ENCODE data around the gene CTNNA2.

DNA sequence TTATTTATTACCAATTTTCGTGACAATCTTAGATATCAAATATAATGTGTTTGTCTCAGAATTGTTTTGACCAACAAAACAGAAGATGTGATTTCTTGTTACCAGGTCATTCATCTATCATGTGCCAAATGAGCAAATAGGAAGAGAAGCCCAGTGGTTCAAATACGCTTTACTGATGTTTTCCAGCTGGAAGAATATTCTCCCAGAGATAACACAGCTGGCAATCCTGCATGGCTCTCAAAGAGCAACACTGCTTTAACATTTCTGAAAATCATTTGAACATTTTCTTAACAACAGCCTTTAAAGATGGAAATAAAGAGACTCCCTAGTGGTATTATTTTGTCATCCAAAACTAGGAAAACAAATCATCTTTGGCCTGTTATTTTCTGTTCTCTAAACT lies 359.8 kb downstream of the CTNNA2 start:
- TF ChIP-seq POLR2A (IDR thresholded peaks at IDR 0.05) = no peak
- TF ChIP-seq, protein P1, sequence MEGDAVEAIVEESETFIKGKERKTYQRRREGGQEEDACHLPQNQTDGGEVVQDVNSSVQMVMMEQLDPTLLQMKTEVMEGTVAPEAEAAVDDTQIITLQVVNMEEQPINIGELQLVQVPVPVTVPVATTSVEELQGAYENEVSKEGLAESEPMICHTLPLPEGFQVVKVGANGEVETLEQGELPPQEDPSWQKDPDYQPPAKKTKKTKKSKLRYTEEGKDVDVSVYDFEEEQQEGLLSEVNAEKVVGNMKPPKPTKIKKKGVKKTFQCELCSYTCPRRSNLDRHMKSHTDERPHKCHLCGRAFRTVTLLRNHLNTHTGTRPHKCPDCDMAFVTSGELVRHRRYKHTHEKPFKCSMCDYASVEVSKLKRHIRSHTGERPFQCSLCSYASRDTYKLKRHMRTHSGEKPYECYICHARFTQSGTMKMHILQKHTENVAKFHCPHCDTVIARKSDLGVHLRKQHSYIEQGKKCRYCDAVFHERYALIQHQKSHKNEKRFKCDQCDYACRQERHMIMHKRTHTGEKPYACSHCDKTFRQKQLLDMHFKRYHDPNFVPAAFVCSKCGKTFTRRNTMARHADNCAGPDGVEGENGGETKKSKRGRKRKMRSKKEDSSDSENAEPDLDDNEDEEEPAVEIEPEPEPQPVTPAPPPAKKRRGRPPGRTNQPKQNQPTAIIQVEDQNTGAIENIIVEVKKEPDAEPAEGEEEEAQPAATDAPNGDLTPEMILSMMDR (IDR thresholded peaks at IDR 0.05) = no peak
- no peak for TF ChIP-seq EP300 (IDR thresholded peaks at IDR 0.05)
